Measurements from ENCODE around the gene IFT81.

Gene IFT81

DNA sequence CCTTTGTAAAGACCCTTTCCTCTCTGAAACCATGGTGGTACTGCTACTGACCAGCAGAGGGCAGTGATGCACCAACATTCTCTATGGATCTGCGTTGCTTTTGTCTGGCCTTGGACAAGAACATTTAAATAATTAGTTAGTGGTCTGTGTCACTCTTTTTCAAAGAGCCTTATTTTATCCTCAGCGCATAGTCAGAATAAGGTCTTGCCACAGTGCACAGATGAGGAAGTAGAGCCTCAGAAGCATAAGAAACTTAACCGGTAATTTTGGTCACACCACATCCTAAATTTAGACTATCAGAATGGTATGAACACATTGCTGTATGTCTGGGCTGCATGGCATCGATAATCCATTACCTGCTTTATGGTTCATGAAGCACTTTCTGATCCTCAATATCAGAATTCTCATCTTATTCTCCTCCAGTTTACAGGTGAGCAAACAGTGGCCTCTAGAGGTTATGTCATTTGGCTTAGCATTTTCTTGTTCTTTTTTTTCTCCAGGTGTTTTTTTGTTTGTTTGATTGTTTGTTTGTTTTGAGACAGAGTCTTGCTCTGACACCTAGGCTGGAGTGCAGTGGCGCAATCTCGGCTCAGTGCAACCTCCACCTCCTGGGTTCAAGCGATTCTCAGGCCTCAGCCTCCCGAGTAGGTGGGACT, 23.7 kb upstream of the IFT81 start:
- Mint-ChIP-seq H3K27ac (ENCODE audit: low read depth) (no peak overlapping the region), H3K9me3 (no peaks in the 10 kb centered on the region), H3K27me3 (no peaks in the 10 kb centered on the region), H3K4me1 (peaks cover 10% of the 10 kb centered on the region), H3K4me3 (no peak overlapping the region), H3K36me3 (ENCODE audit: insufficient read depth) (peaks cover 1% of the 10 kb centered on the region)
- ATAC-seq (replicated peaks; ENCODE audit: extremely low read depth, poor library complexity, severe bottlenecking) = peak; percentile 71
- peak; percentile 37 to 38 for DNase-seq (ENCODE audit: low spot score in 2 of 2)

DNA sequence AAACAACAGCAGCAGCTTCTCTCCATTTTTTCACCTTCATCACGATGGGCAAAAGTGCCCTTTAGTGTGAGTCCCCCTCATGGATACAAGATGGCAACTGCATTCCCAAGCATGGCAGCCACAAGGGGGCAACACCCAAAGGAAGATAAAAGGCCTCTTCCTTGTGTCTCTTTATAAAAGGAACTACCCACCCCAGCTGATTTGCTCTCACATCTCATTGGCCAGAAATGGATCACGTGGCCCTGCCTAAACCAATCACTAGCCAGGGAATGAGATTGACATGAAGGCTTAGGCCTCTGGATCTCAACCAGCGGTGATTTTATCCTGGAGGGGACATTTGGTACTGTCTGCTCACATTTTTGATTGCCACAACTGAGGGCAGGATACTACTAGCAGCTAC, 21.9 kb upstream of the IFT81 start:
- Mint-ChIP-seq H3K27me3 (no peaks in the 10 kb centered on the region), H3K27ac (ENCODE audit: low read depth) (no peak overlapping the region), H3K36me3 (ENCODE audit: insufficient read depth) (peaks cover 1% of the 10 kb centered on the region), H3K4me3 (no peak overlapping the region), H3K4me1 (peaks cover 10% of the 10 kb centered on the region), H3K9me3 (no peaks in the 10 kb centered on the region)
- DNase-seq (ENCODE audit: low spot score in 2 of 2) = no peak
- ATAC-seq (replicated peaks; ENCODE audit: extremely low read depth, poor library complexity, severe bottlenecking) = no peak

DNA sequence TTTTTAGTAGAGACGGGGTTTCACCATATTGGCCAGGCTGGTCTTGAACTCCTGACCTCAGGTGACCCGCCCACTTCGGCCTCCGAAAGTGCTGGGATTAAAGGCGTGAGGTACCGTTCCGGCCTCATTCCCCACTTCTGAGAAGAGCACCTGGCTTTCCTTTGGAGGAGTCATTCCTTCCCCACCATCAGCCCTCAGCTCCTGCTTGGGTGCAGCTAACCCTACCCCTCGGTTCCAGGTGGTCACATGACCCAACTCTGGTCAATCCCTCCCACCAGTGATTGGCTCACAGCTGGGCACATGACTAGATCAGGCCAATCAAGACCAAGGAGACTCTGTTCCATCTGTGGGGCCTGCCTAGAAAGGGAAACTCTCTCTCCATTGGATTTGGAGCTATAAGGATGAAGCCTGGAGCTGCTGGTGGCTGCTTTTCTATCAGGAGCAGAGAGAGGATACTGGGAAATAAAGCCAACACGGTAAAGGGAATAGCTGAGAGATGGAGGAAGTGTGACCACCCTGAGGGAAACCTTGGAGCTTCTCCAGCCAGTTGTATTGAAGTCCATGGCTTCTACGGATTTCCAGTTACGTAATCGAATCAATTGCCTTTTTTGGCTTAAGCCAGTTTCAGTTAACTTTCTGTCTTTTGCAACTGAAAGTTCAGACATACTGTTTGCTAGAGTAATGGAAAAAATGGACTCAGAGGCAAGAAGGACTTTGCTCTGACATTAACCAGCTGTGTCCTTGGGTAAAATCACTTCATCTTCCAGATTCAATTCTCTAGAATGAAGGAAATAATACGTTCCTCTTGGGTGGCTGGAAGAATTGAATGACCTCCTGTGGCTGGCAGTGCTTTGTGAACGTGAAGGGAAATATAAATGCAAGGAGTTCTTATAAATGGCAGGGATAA, 19.7 kb upstream of the IFT81 start:
- Mint-ChIP-seq H3K27me3 (peaks cover 11% of the 10 kb centered on the region), H3K36me3 (ENCODE audit: insufficient read depth) (no peaks in the 10 kb centered on the region), H3K27ac (ENCODE audit: low read depth) (peak overlapping the region; percentile 44), H3K9me3 (no peaks in the 10 kb centered on the region), H3K4me3 (no peak overlapping the region), H3K4me1 (peaks cover 10% of the 10 kb centered on the region)
- DNase-seq (ENCODE audit: low spot score in 2 of 2) (no peak), ATAC-seq (replicated peaks; ENCODE audit: extremely low read depth, poor library complexity, severe bottlenecking) (no peak)

DNA sequence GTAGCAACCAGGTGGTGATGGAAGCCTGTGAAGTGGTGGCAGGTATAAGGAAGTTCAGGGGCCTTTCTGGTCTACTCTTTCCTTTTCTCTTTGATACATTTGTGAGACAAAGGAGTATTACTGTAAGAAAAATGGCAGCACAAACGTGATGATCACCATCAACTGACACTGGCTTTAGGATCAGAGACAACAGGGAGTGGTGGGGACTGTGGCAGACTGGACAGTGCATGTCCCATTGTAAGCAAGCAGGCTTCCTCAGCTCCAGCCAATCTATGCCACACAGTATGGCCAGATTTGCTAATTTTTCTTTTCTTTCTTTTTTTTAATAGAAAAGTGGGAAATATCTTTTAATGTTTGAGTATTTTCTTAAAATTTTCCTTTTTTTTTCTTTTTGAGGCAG, 19.0 kb upstream of the IFT81 start:
- no peaks in the 10 kb centered on the region for H3K9me3 Mint-ChIP-seq
- H3K27me3 Mint-ChIP-seq = peaks cover 11% of the 10 kb centered on the region
- no peak for ATAC-seq (replicated peaks; ENCODE audit: extremely low read depth, poor library complexity, severe bottlenecking)
- H3K27ac Mint-ChIP-seq (ENCODE audit: low read depth) = peak overlapping the region; percentile 9
- H3K4me1 Mint-ChIP-seq = peaks cover 7% of the 10 kb centered on the region
- no peak for DNase-seq (ENCODE audit: low spot score in 2 of 2)
- no peaks in the 10 kb centered on the region for H3K36me3 Mint-ChIP-seq (ENCODE audit: insufficient read depth)
- no peak overlapping the region for H3K4me3 Mint-ChIP-seq

DNA sequence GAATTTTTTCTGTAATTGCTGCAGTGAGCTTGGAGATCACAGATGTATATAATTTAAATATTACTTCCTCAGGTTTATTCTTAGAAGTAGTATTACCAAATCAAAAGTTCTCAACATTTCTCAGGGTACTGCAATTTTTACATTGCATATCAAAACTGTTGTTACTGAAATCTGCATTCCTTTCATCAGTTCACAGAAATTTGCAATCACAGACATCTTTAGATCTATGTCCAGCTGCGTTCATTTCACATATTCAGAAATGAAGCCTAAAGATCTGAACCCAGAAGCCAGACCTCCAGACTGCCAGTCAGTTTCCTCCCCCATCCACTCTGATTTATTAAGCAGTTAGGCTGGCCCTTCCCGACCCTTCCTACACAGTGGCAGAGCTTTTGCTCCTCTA, 18.2 kb upstream of the IFT81 start:
- ATAC-seq (replicated peaks; ENCODE audit: extremely low read depth, poor library complexity, severe bottlenecking) (no peak), DNase-seq (ENCODE audit: low spot score in 2 of 2) (no peak)
- Mint-ChIP-seq H3K4me1 (no peaks in the 10 kb centered on the region), H3K27ac (ENCODE audit: low read depth) (no peak overlapping the region), H3K36me3 (ENCODE audit: insufficient read depth) (no peaks in the 10 kb centered on the region), H3K9me3 (no peaks in the 10 kb centered on the region), H3K4me3 (no peak overlapping the region), H3K27me3 (peaks cover 11% of the 10 kb centered on the region)

DNA sequence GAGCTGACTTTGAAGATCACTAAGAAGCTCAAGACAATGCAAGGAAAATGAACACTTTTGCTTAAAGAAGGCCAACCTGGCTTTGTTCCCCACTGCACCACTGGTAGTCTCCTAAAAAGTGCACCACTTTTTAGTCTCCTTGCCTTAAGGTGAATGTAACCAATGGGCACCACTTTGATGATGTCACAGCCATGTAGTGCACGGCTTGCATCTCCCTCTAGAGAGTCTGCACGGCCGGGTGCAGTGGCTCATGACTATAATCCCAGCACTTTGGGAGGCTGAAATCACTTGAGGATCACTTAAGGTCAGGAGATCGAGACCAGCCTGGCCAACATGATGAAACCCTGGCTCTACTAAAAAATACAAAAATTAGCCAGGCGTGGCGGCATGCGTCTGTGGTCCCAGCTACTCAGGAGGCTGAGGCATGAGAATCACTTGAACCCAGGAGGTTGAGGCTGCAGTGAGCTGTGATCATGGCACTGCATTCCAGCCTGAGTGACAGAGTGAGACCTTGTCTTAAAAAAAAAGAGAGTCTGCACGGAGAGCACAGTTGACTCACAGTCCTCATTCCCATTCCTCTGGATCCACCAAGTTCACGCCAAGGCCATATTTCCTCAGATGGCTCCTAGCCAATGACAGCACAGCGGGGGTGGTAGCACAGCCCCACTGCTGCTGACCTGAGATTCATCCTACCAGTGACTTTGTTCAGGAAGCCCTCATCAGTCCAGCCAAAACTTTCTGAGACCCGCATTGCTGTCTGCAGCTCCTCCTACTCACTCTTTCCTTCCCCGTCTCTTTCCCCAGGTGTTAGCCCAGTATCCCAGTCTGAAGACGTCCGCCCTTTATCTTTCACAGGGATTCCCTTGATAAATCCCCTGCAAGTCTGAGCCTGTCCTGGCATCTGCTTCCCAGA, 16.5 kb upstream of the IFT81 start:
- Mint-ChIP-seq H3K4me1 (no peaks in the 10 kb centered on the region), H3K4me3 (no peak overlapping the region), H3K9me3 (no peaks in the 10 kb centered on the region), H3K36me3 (ENCODE audit: insufficient read depth) (no peaks in the 10 kb centered on the region), H3K27ac (ENCODE audit: low read depth) (no peak overlapping the region), H3K27me3 (peaks cover 11% of the 10 kb centered on the region)
- DNase-seq (ENCODE audit: low spot score in 2 of 2) (no peak), ATAC-seq (replicated peaks; ENCODE audit: extremely low read depth, poor library complexity, severe bottlenecking) (no peak)

DNA sequence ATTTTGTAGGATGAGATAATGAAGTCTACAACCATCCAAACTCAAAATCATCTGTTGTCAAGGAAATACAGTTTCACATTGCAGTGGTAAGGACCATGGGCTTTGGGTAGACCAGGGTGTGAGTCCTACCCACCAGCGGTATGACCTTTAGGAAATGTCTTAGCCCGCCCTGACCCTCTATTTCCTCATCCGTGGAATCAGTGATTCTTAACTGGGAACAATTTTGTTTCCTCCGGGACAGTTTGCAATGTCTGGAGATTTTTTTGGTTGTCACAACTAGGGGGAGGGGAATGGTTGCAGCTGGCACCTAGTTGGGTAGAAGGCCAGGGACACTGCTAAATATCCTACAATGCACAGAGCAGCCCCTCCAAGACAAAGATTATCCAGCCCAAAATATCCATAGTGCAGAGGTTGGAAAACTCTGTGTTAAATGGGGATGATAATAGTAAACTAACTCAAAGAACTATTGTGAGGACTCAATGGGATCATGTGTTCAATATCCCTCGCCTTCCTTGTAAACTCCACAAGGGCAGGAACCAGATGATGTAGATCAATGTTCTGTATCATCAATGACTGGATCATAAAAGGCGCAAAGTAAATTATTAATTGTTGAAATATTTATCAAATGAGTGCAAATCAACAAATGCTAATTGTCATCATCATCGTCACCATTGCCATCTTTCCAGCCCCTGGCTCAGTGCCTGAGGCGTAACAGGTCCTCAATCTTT, 15.7 kb upstream of the IFT81 start:
- H3K27ac Mint-ChIP-seq (ENCODE audit: low read depth) = no peak overlapping the region
- peaks cover 11% of the 10 kb centered on the region for H3K27me3 Mint-ChIP-seq
- H3K9me3 Mint-ChIP-seq = no peaks in the 10 kb centered on the region
- no peak overlapping the region for H3K4me3 Mint-ChIP-seq
- DNase-seq (ENCODE audit: low spot score in 2 of 2) (no peak), ATAC-seq (replicated peaks; ENCODE audit: extremely low read depth, poor library complexity, severe bottlenecking) (no peak)
- no peaks in the 10 kb centered on the region for H3K36me3 Mint-ChIP-seq (ENCODE audit: insufficient read depth)
- no peaks in the 10 kb centered on the region for H3K4me1 Mint-ChIP-seq

DNA sequence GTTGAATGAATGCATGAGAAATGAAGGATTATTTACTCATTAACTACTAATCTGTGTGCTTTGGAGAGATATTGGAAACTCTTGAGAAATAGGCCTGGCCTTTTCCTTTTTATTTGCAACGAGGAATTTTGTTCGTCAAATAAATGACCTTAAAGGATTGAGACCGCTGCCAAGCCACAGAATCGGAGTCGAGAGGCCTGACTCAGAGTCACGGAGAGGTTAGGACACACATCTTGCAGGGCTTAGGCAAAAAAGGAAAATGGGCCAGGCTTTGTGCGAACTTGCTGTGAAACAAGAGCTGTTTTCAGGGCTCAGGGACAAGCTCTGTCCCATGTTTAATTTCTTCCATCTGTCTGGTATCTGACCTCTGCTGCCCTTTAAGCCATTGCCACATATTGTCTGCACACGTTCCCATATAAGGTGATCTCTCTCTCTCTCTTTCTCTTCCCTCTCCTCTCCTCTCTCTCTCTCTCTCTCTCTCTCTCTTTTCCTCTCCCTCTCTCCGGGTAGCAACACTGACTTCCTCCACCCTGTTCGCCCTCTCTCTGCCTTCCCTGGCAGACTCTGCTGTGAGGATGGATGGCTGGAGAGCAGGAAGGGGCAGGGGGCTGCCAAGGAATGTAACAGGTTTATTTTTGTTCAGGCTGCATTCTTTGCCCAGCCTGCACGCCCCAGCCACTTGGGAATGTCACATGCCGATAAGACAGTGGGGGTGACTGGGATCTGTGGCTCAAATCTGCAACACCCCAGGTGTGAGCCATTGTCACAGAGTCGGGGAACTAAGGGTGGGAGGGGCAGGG, 14.9 kb upstream of the IFT81 start:
- Mint-ChIP-seq H3K4me1 (no peaks in the 10 kb centered on the region), H3K9me3 (no peaks in the 10 kb centered on the region), H3K27ac (ENCODE audit: low read depth) (no peak overlapping the region), H3K36me3 (ENCODE audit: insufficient read depth) (no peaks in the 10 kb centered on the region), H3K4me3 (no peak overlapping the region), H3K27me3 (peaks cover 11% of the 10 kb centered on the region)
- DNase-seq (ENCODE audit: low spot score in 2 of 2) (no peak), ATAC-seq (replicated peaks; ENCODE audit: extremely low read depth, poor library complexity, severe bottlenecking) (no peak)

DNA sequence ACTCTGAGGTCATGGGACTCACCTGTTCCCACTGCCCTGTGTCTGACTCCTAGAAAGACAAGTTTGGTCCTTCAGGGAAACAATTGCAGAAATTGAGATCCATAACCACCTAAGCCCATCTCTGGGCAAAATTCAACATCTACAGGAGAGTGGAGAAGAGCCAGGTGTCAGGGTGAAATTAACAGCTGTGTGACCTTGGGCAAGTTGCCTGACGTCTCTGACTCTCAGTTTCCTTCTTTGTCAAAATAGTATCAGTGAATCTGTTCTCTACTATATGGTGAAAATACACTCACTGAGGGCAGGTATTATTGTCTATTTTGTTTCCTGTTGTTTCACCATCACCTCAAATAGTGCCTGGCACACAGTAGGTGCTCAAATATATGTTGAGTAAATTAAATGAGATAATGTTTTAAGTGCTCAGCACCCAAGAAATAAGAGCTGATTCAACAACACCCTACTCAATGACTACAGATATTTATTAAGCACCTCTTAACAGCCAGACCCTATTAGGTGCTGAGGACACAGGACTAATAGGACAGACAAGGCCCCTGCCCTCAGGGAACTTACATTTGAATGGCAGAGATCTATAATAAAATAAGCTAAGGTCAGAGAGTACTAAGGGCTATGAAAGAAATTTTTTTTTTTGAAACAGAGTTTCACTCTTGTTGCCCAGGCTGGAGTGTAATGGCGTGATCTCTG, 14.2 kb upstream of the IFT81 start:
- H3K4me1 Mint-ChIP-seq = no peaks in the 10 kb centered on the region
- DNase-seq (ENCODE audit: low spot score in 2 of 2) (no peak), ATAC-seq (replicated peaks; ENCODE audit: extremely low read depth, poor library complexity, severe bottlenecking) (no peak)
- H3K27ac Mint-ChIP-seq (ENCODE audit: low read depth) = no peak overlapping the region
- H3K36me3 Mint-ChIP-seq (ENCODE audit: insufficient read depth) = no peaks in the 10 kb centered on the region
- H3K27me3 Mint-ChIP-seq = peaks cover 11% of the 10 kb centered on the region
- H3K4me3 Mint-ChIP-seq = no peak overlapping the region
- H3K9me3 Mint-ChIP-seq = no peaks in the 10 kb centered on the region

DNA sequence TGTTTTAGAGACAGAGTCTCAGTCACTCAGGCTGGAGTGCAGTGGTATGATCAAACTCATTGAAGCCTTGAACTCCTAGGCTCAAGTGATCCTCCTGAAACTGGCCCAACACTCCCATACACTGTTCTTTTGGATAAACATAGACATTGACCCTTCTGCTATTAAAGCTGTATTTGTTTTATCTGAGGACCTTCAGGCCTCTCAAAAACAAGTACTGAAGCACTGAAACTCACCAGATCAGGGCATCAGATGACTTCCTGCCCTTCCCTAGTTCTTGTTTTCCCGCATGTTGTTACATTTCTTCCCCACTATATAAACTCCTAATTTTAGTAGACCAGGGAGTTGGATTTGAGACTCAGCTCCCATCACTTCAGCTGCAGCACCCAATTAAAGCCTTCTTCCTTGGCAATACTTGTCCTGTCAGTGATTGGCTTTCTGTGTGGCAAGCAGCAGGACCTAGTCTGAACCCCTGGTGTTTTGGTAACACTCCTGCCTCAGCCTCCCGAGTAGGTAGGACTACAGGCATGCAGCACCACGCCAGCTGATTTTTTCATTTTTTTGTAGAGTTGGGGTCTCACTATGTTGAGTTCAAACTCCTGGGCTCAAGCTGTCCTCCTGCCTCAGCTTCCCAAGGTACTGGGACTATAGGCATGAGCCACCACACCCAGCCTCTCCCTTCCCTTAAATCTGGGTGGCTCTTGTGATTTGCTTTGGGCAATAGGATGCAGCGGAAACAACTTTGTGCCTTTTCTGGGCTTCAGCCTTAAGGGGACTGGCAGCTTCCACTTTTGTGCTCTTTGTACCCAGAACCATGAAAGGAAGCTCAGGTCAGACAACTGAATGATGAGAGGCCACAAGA, 12.5 kb upstream of the IFT81 start:
- H3K27me3 Mint-ChIP-seq = peaks cover 11% of the 10 kb centered on the region
- H3K4me3 Mint-ChIP-seq = no peak overlapping the region
- H3K4me1 Mint-ChIP-seq = no peaks in the 10 kb centered on the region
- no peak for ATAC-seq (replicated peaks; ENCODE audit: extremely low read depth, poor library complexity, severe bottlenecking)
- DNase-seq (ENCODE audit: low spot score in 2 of 2) = no peak
- no peaks in the 10 kb centered on the region for H3K36me3 Mint-ChIP-seq (ENCODE audit: insufficient read depth)
- no peaks in the 10 kb centered on the region for H3K9me3 Mint-ChIP-seq
- H3K27ac Mint-ChIP-seq (ENCODE audit: low read depth) = no peak overlapping the region
